ENCODE results near the gene COL28A1.

The COL28A1 gene

DNA sequence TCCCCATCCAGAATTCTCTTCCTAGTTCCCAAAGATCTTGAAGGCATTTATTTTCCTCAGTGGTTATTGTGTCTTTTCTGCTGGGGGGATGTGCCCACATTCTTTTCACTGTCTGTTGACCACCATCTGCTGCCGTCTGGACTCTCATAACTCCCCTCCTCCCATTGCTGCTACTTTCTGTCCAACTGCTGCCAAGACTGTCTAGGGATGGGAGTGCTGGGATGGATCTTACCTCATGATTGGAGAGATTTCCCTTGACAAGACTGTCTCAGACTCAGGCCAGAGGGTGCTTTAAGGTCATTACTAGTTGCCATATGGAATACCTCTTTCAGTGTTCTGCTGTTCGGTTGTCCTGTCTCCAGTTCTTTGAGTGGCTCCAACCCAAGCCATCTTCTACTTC is 211.8 kb downstream of the COL28A1 start:
- DNase-seq, result no peak
- TF ChIP-seq POLR2A (IDR thresholded peaks at IDR 0.05; ENCODE audit: low read length), result no peak
- no peak for TF ChIP-seq GATA1 (IDR thresholded peaks at IDR 0.05; ENCODE audit: low read depth, low read length)

- no peak for DNase-seq
Measured at GRCh38 chr7:7323352-7323751, 212.3 kb downstream of the COL28A1 start.

GRCh38 chr7:7321681-7322080 is 214.0 kb downstream of the COL28A1 start:
- no peak for DNase-seq
- TF ChIP-seq POLR2A (IDR thresholded peaks at IDR 0.05; ENCODE audit: low read length) (no peak), GATA1 (IDR thresholded peaks at IDR 0.05; ENCODE audit: low read depth, low read length) (no peak)

More at GRCh38 chr7:7323352-7323751, 212.3 kb downstream of the COL28A1 start:
- TF ChIP-seq GATA1 (IDR thresholded peaks at IDR 0.05; ENCODE audit: low read depth, low read length) (no peak), POLR2A (IDR thresholded peaks at IDR 0.05; ENCODE audit: low read length) (no peak)

DNA sequence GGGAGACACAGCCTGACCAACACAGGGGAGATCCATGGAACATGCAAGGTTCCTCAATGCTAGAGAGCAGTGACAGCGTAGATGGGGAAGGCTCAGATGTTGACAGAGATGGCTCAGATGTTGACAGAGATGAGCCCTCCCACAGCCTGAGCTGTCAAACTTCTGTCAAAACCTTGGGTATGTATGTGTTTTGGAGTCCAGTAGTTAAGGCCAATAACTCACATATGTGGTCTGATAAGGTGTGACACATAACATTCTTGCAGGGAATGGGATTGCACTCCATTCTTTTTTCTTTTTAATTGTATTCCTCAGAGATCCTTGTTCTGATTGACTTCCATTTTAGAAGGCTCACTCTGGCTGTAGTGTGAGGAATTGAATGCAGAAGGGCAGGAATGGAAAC is 217.1 kb downstream of the COL28A1 start:
- TF ChIP-seq GATA1 (IDR thresholded peaks at IDR 0.05; ENCODE audit: low read depth, low read length), result no peak
- no peak for TF ChIP-seq POLR2A (IDR thresholded peaks at IDR 0.05; ENCODE audit: low read length)
- no peak for DNase-seq

DNA sequence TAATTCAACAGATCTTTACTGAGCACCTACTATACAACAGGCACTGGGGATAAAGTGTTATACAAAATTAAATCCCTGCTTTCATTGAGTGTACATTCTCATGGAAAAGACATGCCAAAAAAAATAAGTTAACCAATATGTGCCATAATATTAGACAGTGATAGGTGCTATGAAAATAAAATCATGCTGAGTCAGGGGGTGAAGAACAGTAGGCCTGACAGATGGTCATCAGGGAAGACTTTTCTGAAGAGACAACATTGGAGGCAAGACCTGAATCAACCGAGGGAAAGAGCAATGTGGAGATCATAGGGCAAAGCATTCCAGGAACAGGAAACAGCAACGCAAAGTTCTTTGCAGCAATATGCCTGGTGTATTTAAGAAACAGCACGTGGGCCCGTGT is 217.8 kb downstream of the COL28A1 start:
- DNase-seq, result no peak
- TF ChIP-seq POLR2A (IDR thresholded peaks at IDR 0.05; ENCODE audit: low read length) (no peak), GATA1 (IDR thresholded peaks at IDR 0.05; ENCODE audit: low read depth, low read length) (no peak)

DNA sequence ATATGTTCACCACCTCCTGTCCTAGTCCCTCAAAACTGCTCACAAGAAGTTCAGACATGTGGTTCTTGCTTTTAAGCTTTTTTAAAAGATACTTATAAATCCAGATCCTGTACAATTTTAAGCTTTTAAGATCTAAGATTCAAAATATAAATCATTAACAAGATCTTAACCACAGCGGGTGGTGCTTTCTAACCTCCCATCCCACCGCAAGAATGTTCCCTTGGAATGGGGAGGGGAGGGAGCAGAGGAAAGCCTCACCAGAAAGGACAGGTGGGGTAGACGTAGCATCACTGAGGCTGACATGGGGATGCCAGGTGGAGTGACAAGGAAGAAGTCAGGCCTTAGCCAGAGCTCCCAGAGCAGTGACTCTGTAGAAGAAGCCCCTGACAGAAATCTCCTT is 219.8 kb downstream of the COL28A1 start:
- TF ChIP-seq POLR2A (IDR thresholded peaks at IDR 0.05; ENCODE audit: low read length) (no peak), GATA1 (IDR thresholded peaks at IDR 0.05; ENCODE audit: low read depth, low read length) (no peak)
- DNase-seq, result no peak

- no peak for TF ChIP-seq POLR2A (IDR thresholded peaks at IDR 0.05; ENCODE audit: low read length)
- TF ChIP-seq GATA1 (IDR thresholded peaks at IDR 0.05; ENCODE audit: low read depth, low read length), result no peak
- no peak for DNase-seq
Measured at GRCh38 chr7:7312323-7312722, 223.3 kb downstream of the COL28A1 start.

DNA sequence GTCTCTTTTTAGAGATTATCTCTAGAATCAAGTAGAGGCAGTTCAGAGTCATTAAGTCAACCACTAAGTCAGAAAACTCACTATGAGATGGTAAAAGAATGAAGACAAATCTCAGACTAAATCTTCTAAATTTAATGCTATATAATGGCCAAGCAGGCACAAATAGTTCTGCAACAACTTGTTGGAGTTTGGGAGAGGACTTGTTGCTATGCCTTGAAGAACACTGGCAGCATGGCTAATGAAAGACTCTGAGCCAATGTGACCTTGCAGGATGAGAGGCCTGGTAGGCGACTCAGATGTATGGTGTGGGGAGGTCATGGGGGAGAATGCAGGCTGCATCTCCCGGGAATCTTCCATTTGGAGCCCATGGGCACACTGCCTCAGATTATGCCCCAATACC is 224.7 kb downstream of the COL28A1 start:
- TF ChIP-seq GATA1 (IDR thresholded peaks at IDR 0.05; ENCODE audit: low read depth, low read length) (no peak), POLR2A (IDR thresholded peaks at IDR 0.05; ENCODE audit: low read length) (no peak)
- no peak for DNase-seq

DNA sequence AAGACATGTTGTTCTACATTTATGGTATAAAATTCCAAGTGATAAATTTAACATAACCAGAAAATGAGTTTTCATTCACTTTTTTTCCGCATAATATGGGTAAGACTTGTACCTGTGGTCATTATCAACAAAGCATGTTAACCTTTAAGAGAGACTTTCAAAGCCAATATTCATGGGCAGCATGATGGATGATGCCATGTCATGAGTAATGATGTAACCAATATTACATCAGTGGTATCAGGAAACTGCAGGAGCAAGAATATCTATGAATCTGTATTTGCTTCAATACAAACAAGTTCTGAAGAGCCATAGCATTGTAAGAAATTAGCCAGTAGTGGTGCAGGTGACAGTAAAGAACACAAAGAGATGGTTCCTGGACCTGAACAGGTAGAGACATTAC is 226.5 kb downstream of the COL28A1 start:
- no peak for TF ChIP-seq GATA1 (IDR thresholded peaks at IDR 0.05; ENCODE audit: low read depth, low read length)
- TF ChIP-seq POLR2A (IDR thresholded peaks at IDR 0.05; ENCODE audit: low read length), result no peak
- peak in 1 of 2 experiments; percentile 65 for DNase-seq

All from erythroblast (primary cell).